HL-60 (cell line): ENCODE data around the gene COMMD2.

ENCODE experiments used
- DNase-seq, 2 experiments: peaks; one replicate each; pipeline ENCODE4 v3.0.0-alpha.2; 2010 to 2020; ENCODE audit warnings: low read depth in 1 of 2, low spot score in 1 of 2
- H3K27ac ChIP-seq: fragments of 250-450 bp; sonication (Bioruptor Pico); replicated peaks from 2 replicates; pipeline ENCODE4 v1.5.1; 2020; ENCODE audit warnings: mild to moderate bottlenecking, moderate library complexity
- H3K27me3 ChIP-seq: fragments of 250-450 bp; sonication (Bioruptor Pico); 2 replicates; pipeline ENCODE4 v1.5.1; 2021; ENCODE audit warnings: mild to moderate bottlenecking, moderate library complexity; ENCODE audit not compliant: insufficient read depth, poor library complexity, severe bottlenecking
- H3K4me3 ChIP-seq: replicated peaks from 2 replicates; pipeline ENCODE4 v1.5.1; 2011; ENCODE audit warnings: mild to moderate bottlenecking, control low read depth, low read length; ENCODE audit not compliant: insufficient read depth
- CTCF ChIP-seq: IDR thresholded peaks from one replicate; pipeline ENCODE4 v1.5.1; 2011; ENCODE audit warnings: low read length, control low read depth, inconsistent platforms; ENCODE audit not compliant: insufficient read depth
- GABPA ChIP-seq: IDR thresholded peaks from 2 replicates; pipeline ENCODE4 v1.6.1; 2012; ENCODE audit warnings: low read depth
- POLR2AphosphoS5 ChIP-seq: IDR thresholded peaks from 2 replicates; pipeline ENCODE4 v1.6.1; 2012; ENCODE audit warnings: low read depth
- REST ChIP-seq: IDR thresholded peaks from 2 replicates; pipeline ENCODE4 v1.6.1; 2012; ENCODE audit warnings: low read depth; ENCODE audit not compliant: insufficient replicate concordance
- SPI1 ChIP-seq: IDR thresholded peaks from 2 replicates; pipeline ENCODE4 v1.6.1; 2012; ENCODE audit warnings: low read depth, mild to moderate bottlenecking, borderline replicate concordance

The COMMD2 gene

GRCh38 chr3:149713730-149714654, 38.3 kb downstream of the COMMD2 start:
- Histone ChIP-seq H3K4me3 (no peak overlapping the region), H3K27me3 (no peaks in the 10 kb centered on the region), H3K27ac (no peak overlapping the region)
- DNase-seq = no peak
- TF ChIP-seq CTCF (no peak), POLR2AphosphoS5 (no peak), SPI1 (no peak), REST (no peak), GABPA (no peak)

- no peak for DNase-seq
- Histone ChIP-seq H3K27me3 (peaks cover 2% of the 10 kb centered on the region), H3K27ac (no peak overlapping the region), H3K4me3 (no peak overlapping the region)
- no peak for TF ChIP-seq REST
- TF ChIP-seq GABPA = no peak
- TF ChIP-seq POLR2AphosphoS5 = no peak
- no peak for TF ChIP-seq CTCF
- TF ChIP-seq SPI1 = no peak
Observed at GRCh38 chr3:149706905-149707304, 45.4 kb downstream of the COMMD2 start.

GRCh38 chr3:149705416-149705815, 46.9 kb downstream of the COMMD2 start:
- DNase-seq = no peak
- Histone ChIP-seq H3K4me3 (no peak overlapping the region), H3K27me3 (peaks cover 2% of the 10 kb centered on the region), H3K27ac (no peak overlapping the region)
- TF ChIP-seq SPI1 = no peak
- no peak for TF ChIP-seq CTCF
- TF ChIP-seq GABPA = no peak
- TF ChIP-seq REST = no peak
- no peak for TF ChIP-seq POLR2AphosphoS5
